ENCODE measurements around the gene C4orf50.

GRCh38 chr4:5893591-5893990 is 124.6 kb downstream of the C4orf50 start:
- no peak for TF ChIP-seq EZH2 (IDR thresholded peaks at IDR 0.05; ENCODE audit: borderline replicate concordance, insufficient read depth, low read depth, low read length, poor library complexity, severe bottlenecking)
- TF ChIP-seq, protein P1, sequence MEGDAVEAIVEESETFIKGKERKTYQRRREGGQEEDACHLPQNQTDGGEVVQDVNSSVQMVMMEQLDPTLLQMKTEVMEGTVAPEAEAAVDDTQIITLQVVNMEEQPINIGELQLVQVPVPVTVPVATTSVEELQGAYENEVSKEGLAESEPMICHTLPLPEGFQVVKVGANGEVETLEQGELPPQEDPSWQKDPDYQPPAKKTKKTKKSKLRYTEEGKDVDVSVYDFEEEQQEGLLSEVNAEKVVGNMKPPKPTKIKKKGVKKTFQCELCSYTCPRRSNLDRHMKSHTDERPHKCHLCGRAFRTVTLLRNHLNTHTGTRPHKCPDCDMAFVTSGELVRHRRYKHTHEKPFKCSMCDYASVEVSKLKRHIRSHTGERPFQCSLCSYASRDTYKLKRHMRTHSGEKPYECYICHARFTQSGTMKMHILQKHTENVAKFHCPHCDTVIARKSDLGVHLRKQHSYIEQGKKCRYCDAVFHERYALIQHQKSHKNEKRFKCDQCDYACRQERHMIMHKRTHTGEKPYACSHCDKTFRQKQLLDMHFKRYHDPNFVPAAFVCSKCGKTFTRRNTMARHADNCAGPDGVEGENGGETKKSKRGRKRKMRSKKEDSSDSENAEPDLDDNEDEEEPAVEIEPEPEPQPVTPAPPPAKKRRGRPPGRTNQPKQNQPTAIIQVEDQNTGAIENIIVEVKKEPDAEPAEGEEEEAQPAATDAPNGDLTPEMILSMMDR (IDR thresholded peaks at IDR 0.05), result no peak
